GM23338 (cell line): Measurements from ENCODE around the gene AOPEP. TPM values are rescaled to one million over a fixed set of nuclear protein-coding genes. Genes with fewer than 3 reads are reported as not detected.

Experiments used
- ATAC-seq: fragments of 200-7000 bp; cut with Tn5 transposase; 3 replicates; pipeline ENCODE4 v1.9.1; 2020
- DNase-seq: peaks from one replicate; pipeline ENCODE4 v3.0.0-alpha.2; 2015; ENCODE audit warnings: low spot score
- H2AFZ ChIP-seq: fragments of 200-600 bp; sonication (generic); 2 replicates; pipeline ENCODE4 v1.8.0; 2016; ENCODE audit warnings: antibody characterized with exemption, mild to moderate bottlenecking, moderate library complexity
- H3F3A ChIP-seq: fragments of 200-600 bp; sonication (generic); replicated peaks from 2 replicates; pipeline ENCODE4 v1.8.0; 2017; ENCODE audit warnings: antibody characterized with exemption, mixed run types, low read depth
- H3K27ac ChIP-seq: fragments of 200-600 bp; sonication (generic); 2 replicates; pipeline ENCODE4 v1.6.1; 2016; ENCODE audit warnings: low read depth
- H3K27me3 ChIP-seq: fragments of 200-600 bp; sonication (generic); 2 replicates; pipeline ENCODE4 v1.8.0; 2016; ENCODE audit warnings: mild to moderate bottlenecking, mixed run types, moderate library complexity; ENCODE audit not compliant: insufficient read depth
- H3K36me3 ChIP-seq: fragments of 200-600 bp; sonication (generic); 2 replicates; pipeline ENCODE4 v1.8.0; 2016; ENCODE audit warnings: mild to moderate bottlenecking; ENCODE audit not compliant: insufficient read depth
- H3K4me1 ChIP-seq: fragments of 200-600 bp; sonication (generic); 2 replicates; pipeline ENCODE4 v1.8.0; 2016; ENCODE audit warnings: mild to moderate bottlenecking, moderate library complexity; ENCODE audit not compliant: insufficient read depth
- H3K4me2 ChIP-seq: fragments of 200-600 bp; sonication (generic); 2 replicates; pipeline ENCODE4 v1.7.1; 2017; ENCODE audit warnings: mixed run types
- H3K4me3 ChIP-seq: fragments of 200-600 bp; sonication (generic); 2 replicates; pipeline ENCODE4 v1.6.1; 2016; ENCODE audit warnings: mixed run types
- H3K79me2 ChIP-seq: fragments of 200-600 bp; sonication (generic); replicated peaks from 2 replicates; pipeline ENCODE4 v1.8.0; 2017; ENCODE audit warnings: mild to moderate bottlenecking; ENCODE audit not compliant: insufficient read depth
- H3K9me2 ChIP-seq: fragments of 200-600 bp; sonication (generic); 2 replicates; pipeline ENCODE4 v1.8.0; 2017; ENCODE audit not compliant: insufficient read depth
- H4K20me1 ChIP-seq: fragments of 200-600 bp; sonication (generic); replicated peaks from 2 replicates; pipeline ENCODE4 v1.8.0; 2017; ENCODE audit warnings: mild to moderate bottlenecking; ENCODE audit not compliant: insufficient read depth
- H3K27ac Mint-ChIP-seq: 2 replicates; pipeline ENCODE4 v1.8.0; 2020; ENCODE audit warnings: inconsistent platforms, mild to moderate bottlenecking, moderate library complexity, mixed read lengths
- H3K27me3 Mint-ChIP-seq: 3 replicates; pipeline ENCODE4 v1.8.0; 2022; ENCODE audit warnings: low read depth, mild to moderate bottlenecking, moderate library complexity, mixed read lengths, inconsistent platforms; ENCODE audit not compliant: insufficient read depth, poor library complexity
- H3K36me3 Mint-ChIP-seq: 3 replicates; pipeline ENCODE4 v1.8.0; 2021; ENCODE audit warnings: low read depth, mild to moderate bottlenecking, inconsistent platforms, moderate library complexity, mixed read lengths
- H3K4me1 Mint-ChIP-seq: 3 replicates; pipeline ENCODE4 v1.8.0; 2020; ENCODE audit warnings: mild to moderate bottlenecking, inconsistent platforms, mixed read lengths
- H3K4me3 Mint-ChIP-seq: 3 replicates; pipeline ENCODE4 v1.8.0; 2021; ENCODE audit warnings: moderate library complexity, mild to moderate bottlenecking, inconsistent platforms, mixed read lengths
- H3K9me3 Mint-ChIP-seq: 3 replicates; pipeline ENCODE4 v1.8.0; 2020; ENCODE audit warnings: moderate library complexity, mild to moderate bottlenecking, inconsistent platforms, mixed read lengths
- CREB1 ChIP-seq: fragments of 250-450 bp; sonication (Bioruptor Pico); IDR thresholded peaks from 2 replicates; pipeline ENCODE4 v1.5.0; 2020; ENCODE audit warnings: low read depth, mild to moderate bottlenecking, moderate library complexity
- CTCF ChIP-seq, 2 experiments: fragments of 200-600 bp in 1 of 2; sonication (generic) in 1 of 2; conservative IDR thresholded peaks; 2 replicates each; pipeline versions ENCODE4 v1.5.1 to v1.6.1; 2016 to 2017; ENCODE audit warnings: antibody characterized with exemption in 2 of 2, low read depth in 2 of 2, mild to moderate bottlenecking in 2 of 2, moderate library complexity in 1 of 2
- EZH2 ChIP-seq: fragments of 200-600 bp; sonication (generic); IDR thresholded peaks from one replicate; pipeline ENCODE4 v1.8.0; 2017; ENCODE audit warnings: antibody characterized with exemption, mild to moderate bottlenecking, low read depth; ENCODE audit not compliant: unreplicated experiment
- EZH2phosphoT487 ChIP-seq: fragments of 200-600 bp; sonication (generic); IDR thresholded peaks from one replicate; pipeline ENCODE4 v1.8.1; 2018; ENCODE audit warnings: antibody characterized with exemption; ENCODE audit not compliant: unreplicated experiment
- JUNB ChIP-seq: IDR thresholded peaks from one replicate; pipeline ENCODE4 v1.6.1; 2016; ENCODE audit warnings: antibody characterized with exemption; ENCODE audit not compliant: unreplicated experiment
- NANOG ChIP-seq: IDR thresholded peaks from 2 replicates; pipeline ENCODE4 v1.6.1; 2016; ENCODE audit warnings: antibody characterized with exemption, borderline replicate concordance
- POLR2AphosphoS5 ChIP-seq: IDR thresholded peaks from 2 replicates; pipeline ENCODE4 v1.6.1; 2016; ENCODE audit warnings: antibody characterized with exemption, low read depth
- STAT1 ChIP-seq: IDR thresholded peaks from one replicate; pipeline ENCODE4 v1.6.1; 2016; ENCODE audit warnings: antibody characterized with exemption; ENCODE audit not compliant: unreplicated experiment
- ZNF114 ChIP-seq: fragments of 250-450 bp; sonication (Bioruptor Pico); IDR thresholded peaks from 2 replicates; pipeline ENCODE4 v1.5.0; 2020; ENCODE audit warnings: mild to moderate bottlenecking, moderate library complexity
- ZNF331 ChIP-seq: fragments of 250-450 bp; sonication (Bioruptor Pico); IDR thresholded peaks from 2 replicates; pipeline ENCODE4 v1.5.0; 2020; ENCODE audit warnings: low read depth, mild to moderate bottlenecking, moderate library complexity
- polyA plus RNA-seq: library from polyadenylated mRNA; unstranded; fragments of >200 nt; fragmentation: Nextera tagmentation; extraction: Ambion mirVana; gene quantifications from 2 replicates; pipeline ENCODE4 v1.2.1, GENCODE V29; 2016
- total RNA-seq: library from RNA; depleted of rRNA; stranded (reverse); fragments of >200 nt; shearing (Covaris generic); gene quantifications from 2 replicates; pipeline ENCODE4 v1.2.3, GENCODE V29; 2014
- TF ChIP-seq, protein P1 (sequence below): fragments of 250-450 bp; sonication (Bioruptor Pico); IDR thresholded peaks from 2 replicates; pipeline ENCODE4 v1.5.0; 2020; ENCODE audit warnings: mild to moderate bottlenecking, moderate library complexity
- TF ChIP-seq, protein P2 (sequence below): IDR thresholded peaks from one replicate; pipeline ENCODE4 v1.6.1; 2018; ENCODE audit warnings: antibody characterized with exemption; ENCODE audit not compliant: unreplicated experiment
- TF ChIP-seq, protein P3 (sequence below): IDR thresholded peaks from 2 replicates; pipeline ENCODE4 v1.6.1; 2016; ENCODE audit warnings: antibody characterized with exemption

AOPEP gene
- total and polyA plus RNA-seq, 2 experiments from 2014 or later: 7.0 to 16.5 TPM

- no peaks in the 10 kb centered on the region for H3K79me2 ChIP-seq
- Mint-ChIP-seq H3K27ac (no peak overlapping the region), H3K9me3 (no peaks in the 10 kb centered on the region), H3K4me3 (no peak overlapping the region), H3K27me3 (no peaks in the 10 kb centered on the region), H3K4me1 (peaks cover 25% of the 10 kb centered on the region), H3K36me3 (no peaks in the 10 kb centered on the region)
- H3K4me1 ChIP-seq: peaks cover 6% of the 10 kb centered on the region
- no peak overlapping the region for H2AFZ ChIP-seq
- no peak overlapping the region for H3K4me2 ChIP-seq
- H4K20me1 ChIP-seq: no peaks in the 10 kb centered on the region; the same call in 1 of the 2 replicates
- H3K27me3 ChIP-seq: no peaks in the 10 kb centered on the region
- TF ChIP-seq NANOG (no peak), ZNF331 (CRISPR knock-in tag) (no peak), CTCF (conservative IDR thresholded peaks at IDR 0.05; ENCODE audit: low read depth in 2 of 2) (no peak), JUNB (no peak), POLR2AphosphoS5 (no peak), EZH2 (no peak), ZNF114 (CRISPR knock-in tag) (no peak), EZH2phosphoT487 (no peak), STAT1 (no peak), CREB1 (CRISPR knock-in tag) (no peak)
- TF ChIP-seq, protein P1, sequence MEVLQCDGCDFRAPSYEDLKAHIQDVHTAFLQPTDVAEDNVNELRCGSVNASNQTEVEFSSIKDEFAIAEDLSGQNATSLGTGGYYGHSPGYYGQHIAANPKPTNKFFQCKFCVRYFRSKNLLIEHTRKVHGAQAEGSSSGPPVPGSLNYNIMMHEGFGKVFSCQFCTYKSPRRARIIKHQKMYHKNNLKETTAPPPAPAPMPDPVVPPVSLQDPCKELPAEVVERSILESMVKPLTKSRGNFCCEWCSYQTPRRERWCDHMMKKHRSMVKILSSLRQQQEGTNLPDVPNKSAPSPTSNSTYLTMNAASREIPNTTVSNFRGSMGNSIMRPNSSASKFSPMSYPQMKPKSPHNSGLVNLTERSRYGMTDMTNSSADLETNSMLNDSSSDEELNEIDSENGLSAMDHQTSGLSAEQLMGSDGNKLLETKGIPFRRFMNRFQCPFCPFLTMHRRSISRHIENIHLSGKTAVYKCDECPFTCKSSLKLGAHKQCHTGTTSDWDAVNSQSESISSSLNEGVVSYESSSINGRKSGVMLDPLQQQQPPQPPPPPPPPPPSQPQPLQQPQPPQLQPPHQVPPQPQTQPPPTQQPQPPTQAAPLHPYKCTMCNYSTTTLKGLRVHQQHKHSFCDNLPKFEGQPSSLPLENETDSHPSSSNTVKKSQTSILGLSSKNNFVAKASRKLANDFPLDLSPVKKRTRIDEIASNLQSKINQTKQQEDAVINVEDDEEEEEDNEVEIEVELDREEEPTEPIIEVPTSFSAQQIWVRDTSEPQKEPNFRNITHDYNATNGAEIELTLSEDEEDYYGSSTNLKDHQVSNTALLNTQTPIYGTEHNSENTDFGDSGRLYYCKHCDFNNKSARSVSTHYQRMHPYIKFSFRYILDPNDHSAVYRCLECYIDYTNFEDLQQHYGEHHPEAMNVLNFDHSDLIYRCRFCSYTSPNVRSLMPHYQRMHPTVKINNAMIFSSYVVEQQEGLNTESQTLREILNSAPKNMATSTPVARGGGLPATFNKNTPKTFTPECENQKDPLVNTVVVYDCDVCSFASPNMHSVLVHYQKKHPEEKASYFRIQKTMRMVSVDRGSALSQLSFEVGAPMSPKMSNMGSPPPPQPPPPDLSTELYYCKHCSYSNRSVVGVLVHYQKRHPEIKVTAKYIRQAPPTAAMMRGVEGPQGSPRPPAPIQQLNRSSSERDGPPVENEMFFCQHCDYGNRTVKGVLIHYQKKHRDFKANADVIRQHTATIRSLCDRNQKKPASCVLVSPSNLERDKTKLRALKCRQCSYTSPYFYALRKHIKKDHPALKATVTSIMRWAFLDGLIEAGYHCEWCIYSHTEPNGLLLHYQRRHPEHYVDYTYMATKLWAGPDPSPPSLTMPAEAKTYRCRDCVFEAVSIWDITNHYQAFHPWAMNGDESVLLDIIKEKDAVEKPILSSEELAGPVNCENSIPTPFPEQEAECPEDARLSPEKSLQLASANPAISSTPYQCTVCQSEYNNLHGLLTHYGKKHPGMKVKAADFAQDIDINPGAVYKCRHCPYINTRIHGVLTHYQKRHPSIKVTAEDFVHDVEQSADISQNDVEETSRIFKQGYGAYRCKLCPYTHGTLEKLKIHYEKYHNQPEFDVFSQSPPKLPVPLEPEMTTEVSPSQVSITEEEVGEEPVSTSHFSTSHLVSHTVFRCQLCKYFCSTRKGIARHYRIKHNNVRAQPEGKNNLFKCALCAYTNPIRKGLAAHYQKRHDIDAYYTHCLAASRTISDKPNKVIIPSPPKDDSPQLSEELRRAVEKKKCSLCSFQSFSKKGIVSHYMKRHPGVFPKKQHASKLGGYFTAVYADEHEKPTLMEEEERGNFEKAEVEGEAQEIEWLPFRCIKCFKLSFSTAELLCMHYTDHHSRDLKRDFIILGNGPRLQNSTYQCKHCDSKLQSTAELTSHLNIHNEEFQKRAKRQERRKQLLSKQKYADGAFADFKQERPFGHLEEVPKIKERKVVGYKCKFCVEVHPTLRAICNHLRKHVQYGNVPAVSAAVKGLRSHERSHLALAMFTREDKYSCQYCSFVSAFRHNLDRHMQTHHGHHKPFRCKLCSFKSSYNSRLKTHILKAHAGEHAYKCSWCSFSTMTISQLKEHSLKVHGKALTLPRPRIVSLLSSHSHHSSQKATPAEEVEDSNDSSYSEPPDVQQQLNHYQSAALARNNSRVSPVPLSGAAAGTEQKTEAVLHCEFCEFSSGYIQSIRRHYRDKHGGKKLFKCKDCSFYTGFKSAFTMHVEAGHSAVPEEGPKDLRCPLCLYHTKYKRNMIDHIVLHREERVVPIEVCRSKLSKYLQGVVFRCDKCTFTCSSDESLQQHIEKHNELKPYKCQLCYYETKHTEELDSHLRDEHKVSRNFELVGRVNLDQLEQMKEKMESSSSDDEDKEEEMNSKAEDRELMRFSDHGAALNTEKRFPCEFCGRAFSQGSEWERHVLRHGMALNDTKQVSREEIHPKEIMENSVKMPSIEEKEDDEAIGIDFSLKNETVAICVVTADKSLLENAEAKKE (CRISPR knock-in tag): no peak
- TF ChIP-seq, protein P2, sequence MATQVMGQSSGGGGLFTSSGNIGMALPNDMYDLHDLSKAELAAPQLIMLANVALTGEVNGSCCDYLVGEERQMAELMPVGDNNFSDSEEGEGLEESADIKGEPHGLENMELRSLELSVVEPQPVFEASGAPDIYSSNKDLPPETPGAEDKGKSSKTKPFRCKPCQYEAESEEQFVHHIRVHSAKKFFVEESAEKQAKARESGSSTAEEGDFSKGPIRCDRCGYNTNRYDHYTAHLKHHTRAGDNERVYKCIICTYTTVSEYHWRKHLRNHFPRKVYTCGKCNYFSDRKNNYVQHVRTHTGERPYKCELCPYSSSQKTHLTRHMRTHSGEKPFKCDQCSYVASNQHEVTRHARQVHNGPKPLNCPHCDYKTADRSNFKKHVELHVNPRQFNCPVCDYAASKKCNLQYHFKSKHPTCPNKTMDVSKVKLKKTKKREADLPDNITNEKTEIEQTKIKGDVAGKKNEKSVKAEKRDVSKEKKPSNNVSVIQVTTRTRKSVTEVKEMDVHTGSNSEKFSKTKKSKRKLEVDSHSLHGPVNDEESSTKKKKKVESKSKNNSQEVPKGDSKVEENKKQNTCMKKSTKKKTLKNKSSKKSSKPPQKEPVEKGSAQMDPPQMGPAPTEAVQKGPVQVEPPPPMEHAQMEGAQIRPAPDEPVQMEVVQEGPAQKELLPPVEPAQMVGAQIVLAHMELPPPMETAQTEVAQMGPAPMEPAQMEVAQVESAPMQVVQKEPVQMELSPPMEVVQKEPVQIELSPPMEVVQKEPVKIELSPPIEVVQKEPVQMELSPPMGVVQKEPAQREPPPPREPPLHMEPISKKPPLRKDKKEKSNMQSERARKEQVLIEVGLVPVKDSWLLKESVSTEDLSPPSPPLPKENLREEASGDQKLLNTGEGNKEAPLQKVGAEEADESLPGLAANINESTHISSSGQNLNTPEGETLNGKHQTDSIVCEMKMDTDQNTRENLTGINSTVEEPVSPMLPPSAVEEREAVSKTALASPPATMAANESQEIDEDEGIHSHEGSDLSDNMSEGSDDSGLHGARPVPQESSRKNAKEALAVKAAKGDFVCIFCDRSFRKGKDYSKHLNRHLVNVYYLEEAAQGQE: no peak
- TF ChIP-seq, protein P3, sequence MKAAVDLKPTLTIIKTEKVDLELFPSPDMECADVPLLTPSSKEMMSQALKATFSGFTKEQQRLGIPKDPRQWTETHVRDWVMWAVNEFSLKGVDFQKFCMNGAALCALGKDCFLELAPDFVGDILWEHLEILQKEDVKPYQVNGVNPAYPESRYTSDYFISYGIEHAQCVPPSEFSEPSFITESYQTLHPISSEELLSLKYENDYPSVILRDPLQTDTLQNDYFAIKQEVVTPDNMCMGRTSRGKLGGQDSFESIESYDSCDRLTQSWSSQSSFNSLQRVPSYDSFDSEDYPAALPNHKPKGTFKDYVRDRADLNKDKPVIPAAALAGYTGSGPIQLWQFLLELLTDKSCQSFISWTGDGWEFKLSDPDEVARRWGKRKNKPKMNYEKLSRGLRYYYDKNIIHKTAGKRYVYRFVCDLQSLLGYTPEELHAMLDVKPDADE: no peak
- no peak overlapping the region for H3K27ac ChIP-seq
- no peak overlapping the region for H3K4me3 ChIP-seq
- DNase-seq: no peak
- no peaks in the 10 kb centered on the region for H3K9me2 ChIP-seq
- ATAC-seq: no peak
- no peaks in the 10 kb centered on the region for H3F3A ChIP-seq
- no peaks in the 10 kb centered on the region for H3K36me3 ChIP-seq
Observed at GRCh38 chr9:94993160-94993820, 266.8 kb downstream of the AOPEP start.
